GM20000 (cell line): Measurements from ENCODE around the gene LINC01488.

Experiments used
- DNase-seq: peaks from one replicate; pipeline ENCODE4 v3.0.0; 2012; ENCODE audit warnings: low spot score
- TF ChIP-seq, protein P1 (sequence below): IDR thresholded peaks from 2 replicates; pipeline ENCODE4 v1.5.1; 2012; ENCODE audit warnings: mild to moderate bottlenecking, control low read depth; ENCODE audit errors: extremely low read depth, missing control alignments

Gene LINC01488

DNA sequence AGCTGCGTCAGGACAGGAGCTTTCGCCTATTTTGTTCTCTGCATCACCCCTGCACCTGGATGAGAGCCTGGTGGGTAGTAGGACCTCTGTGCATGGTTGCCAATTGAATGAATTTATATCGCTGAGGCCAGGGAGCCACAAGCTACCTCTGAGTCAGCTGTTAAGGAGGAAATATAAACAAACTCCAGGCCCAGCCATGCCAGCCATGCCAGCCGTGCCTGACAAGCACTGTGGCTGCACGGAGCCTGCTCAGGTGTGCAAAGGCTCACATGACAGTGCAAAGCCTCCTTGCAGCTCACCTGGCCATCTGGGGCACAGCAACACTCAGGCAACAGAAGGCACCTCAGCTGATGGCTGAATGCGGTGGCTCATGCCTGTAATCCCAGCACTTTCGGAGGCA lies 33.7 kb upstream of the LINC01488 start:
- TF ChIP-seq, protein P1, sequence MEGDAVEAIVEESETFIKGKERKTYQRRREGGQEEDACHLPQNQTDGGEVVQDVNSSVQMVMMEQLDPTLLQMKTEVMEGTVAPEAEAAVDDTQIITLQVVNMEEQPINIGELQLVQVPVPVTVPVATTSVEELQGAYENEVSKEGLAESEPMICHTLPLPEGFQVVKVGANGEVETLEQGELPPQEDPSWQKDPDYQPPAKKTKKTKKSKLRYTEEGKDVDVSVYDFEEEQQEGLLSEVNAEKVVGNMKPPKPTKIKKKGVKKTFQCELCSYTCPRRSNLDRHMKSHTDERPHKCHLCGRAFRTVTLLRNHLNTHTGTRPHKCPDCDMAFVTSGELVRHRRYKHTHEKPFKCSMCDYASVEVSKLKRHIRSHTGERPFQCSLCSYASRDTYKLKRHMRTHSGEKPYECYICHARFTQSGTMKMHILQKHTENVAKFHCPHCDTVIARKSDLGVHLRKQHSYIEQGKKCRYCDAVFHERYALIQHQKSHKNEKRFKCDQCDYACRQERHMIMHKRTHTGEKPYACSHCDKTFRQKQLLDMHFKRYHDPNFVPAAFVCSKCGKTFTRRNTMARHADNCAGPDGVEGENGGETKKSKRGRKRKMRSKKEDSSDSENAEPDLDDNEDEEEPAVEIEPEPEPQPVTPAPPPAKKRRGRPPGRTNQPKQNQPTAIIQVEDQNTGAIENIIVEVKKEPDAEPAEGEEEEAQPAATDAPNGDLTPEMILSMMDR: no peak
- no peak for DNase-seq

DNA sequence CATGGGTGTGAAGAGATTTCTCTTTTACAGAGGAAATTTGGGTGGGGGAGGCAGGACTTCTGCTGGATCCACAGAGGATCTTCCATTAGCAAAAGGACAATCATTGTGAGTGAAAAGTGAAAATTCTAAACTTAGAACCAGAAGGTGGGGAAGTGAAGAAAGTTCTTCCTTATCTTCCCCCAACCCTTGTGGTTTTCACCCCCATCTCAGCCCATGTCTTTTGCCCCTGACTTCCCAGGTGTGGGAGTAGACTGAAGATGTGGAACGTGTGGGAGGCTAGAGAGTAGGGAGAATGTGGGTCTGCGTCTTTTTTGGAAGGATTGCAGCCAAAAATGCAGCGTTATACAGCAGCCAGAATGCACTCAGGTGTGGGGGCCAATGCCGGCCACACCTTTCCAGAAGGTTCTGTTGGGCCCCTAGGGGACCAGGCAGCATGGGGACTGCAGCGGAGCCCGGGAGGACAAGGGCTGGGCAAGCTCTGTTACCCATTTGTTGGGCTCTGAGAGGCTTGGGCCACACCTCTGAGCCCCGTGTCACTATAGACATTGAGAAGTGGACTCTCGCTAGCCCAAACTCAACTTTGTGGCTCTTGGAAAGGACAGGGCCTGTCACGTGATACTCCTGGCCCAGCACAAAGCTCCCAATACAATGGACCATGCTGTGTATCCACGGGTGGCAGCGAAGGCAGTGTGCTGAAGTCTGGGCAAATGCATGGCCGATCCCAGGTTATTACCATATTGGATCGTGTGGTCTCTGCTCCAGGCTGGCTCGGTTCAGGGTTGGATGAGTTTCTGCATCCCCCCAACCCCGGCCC lies 32.8 kb upstream of the LINC01488 start:
- TF ChIP-seq, protein P1: no peak
- DNase-seq: no peak

GRCh38 chr11:69449320-69450063 lies 32.0 kb upstream of the LINC01488 start:
- TF ChIP-seq, protein P1: no peak
- DNase-seq: no peak

DNA sequence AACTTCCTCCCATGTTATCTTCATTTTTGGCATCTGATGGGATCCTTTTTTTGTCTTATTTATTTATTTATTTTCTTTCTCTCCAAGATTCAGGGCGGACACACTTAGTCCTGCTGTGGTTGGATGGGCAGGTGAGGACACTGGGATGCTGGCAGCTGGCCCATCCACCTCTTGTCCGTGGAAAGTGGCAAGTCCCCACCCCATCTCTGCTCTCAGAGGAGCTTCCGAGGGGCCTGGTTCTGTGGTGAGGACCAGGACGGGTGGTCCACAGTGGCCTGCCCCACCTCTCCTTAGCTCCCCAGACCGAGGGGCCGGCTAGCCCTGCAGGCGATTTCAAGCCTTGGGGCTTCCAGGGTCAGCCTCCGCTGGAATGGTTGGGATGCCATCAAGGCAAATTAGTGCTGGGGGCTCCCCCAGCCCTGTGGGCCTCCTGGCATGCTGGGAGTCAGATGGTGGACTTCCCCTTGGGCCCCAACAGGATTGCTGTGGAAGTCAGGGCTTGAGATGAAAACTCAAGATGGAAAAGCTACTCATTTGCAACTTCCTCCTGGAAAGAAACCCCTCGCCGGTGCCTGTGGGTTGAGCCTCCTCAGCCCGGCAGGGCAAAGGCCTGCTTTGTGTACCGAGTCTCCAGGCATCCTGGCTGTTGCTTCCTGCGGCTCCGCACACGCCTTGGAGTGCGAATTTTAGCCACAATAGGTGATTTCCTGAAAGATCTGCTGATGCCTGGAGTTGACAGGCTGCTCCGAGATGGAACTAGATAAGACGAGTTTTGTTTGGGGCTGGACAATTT lies 31.2 kb upstream of the LINC01488 start:
- DNase-seq: no peak
- TF ChIP-seq, protein P1: no peak

GRCh38 chr11:69450857-69451220 lies 30.6 kb upstream of the LINC01488 start:
- DNase-seq: no peak
- TF ChIP-seq, protein P1: no peak

DNA sequence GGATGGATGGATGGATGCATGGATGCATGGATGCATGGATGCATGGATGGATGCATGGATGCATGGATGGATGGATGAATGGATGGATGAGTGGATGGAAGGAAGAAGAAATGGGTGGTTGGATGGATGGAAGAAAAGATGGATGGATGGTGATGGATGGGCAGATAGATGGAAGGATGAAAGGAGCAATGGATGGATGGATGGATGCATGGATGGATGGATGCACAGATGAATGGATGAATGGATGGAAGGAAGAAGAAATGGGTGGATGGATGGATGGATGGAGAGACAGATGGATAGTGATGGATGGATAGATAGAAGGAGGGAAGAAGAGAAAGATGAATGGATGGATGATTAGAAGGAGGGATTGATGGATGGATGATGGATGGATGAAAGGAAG lies 30.2 kb upstream of the LINC01488 start:
- no peak for DNase-seq
- TF ChIP-seq, protein P1: no peak
